Measurements from ENCODE around the gene TNIP2. TPM values are rescaled to one million over a fixed set of nuclear protein-coding genes. Genes with fewer than 3 reads are reported as not detected.

The TNIP2 gene
- total and polyA plus RNA-seq, 2 of the 13 experiments (the other 11 are each of a cell fraction or from before 2014, with no cell fraction given): 25.6 to 38.0 TPM

DNA sequence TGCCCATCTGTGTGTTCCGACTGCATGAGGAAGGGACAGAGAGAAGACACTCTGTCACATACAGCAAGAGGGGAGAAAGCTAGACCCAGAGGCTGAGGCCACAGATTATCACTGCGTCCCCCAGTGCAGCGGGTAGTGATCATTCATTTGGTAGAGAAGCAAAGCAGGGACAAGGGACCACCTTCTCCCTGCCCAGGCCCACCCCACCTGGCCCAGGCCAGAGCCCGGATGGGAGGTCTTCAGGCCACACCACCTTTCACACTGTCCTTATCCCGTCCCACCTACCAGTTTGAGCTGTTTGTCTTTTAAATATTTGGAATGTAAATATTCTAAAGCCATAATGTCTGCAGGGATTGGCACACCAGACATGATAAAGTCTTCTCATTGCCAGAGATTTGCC, 10.6 kb downstream of the TNIP2 start:
- CTCF ChIA-PET (ENCODE audit: low intra/inter-chr PET ratio, low total read pairs): no interaction called here
- ATAC-seq: no peak
- TF ChIP-seq ZNF260 (CRISPR knock-in tag; IDR thresholded peaks at IDR 0.05; ENCODE audit: borderline replicate concordance, low read depth): no peak
- TF ChIP-seq ZNF17 (CRISPR knock-in tag; IDR thresholded peaks at IDR 0.05): no peak
- no peak for TF ChIP-seq ATF7 (IDR thresholded peaks at IDR 0.05)
- TF ChIP-seq ATF7 (CRISPR knock-in tag; IDR thresholded peaks at IDR 0.05): no peak
- TF ChIP-seq AKAP8 (CRISPR knock-in tag; IDR thresholded peaks at IDR 0.05): no peak
- TF ChIP-seq ZNF530 (CRISPR knock-in tag; IDR thresholded peaks at IDR 0.05; ENCODE audit: low read depth): no peak
- TF ChIP-seq SRY (CRISPR knock-in tag; IDR thresholded peaks at IDR 0.05): no peak
- TF ChIP-seq RFX5 (IDR thresholded peaks at IDR 0.05; ENCODE audit: low read depth, low read length): no peak
- TF ChIP-seq, protein P1, sequence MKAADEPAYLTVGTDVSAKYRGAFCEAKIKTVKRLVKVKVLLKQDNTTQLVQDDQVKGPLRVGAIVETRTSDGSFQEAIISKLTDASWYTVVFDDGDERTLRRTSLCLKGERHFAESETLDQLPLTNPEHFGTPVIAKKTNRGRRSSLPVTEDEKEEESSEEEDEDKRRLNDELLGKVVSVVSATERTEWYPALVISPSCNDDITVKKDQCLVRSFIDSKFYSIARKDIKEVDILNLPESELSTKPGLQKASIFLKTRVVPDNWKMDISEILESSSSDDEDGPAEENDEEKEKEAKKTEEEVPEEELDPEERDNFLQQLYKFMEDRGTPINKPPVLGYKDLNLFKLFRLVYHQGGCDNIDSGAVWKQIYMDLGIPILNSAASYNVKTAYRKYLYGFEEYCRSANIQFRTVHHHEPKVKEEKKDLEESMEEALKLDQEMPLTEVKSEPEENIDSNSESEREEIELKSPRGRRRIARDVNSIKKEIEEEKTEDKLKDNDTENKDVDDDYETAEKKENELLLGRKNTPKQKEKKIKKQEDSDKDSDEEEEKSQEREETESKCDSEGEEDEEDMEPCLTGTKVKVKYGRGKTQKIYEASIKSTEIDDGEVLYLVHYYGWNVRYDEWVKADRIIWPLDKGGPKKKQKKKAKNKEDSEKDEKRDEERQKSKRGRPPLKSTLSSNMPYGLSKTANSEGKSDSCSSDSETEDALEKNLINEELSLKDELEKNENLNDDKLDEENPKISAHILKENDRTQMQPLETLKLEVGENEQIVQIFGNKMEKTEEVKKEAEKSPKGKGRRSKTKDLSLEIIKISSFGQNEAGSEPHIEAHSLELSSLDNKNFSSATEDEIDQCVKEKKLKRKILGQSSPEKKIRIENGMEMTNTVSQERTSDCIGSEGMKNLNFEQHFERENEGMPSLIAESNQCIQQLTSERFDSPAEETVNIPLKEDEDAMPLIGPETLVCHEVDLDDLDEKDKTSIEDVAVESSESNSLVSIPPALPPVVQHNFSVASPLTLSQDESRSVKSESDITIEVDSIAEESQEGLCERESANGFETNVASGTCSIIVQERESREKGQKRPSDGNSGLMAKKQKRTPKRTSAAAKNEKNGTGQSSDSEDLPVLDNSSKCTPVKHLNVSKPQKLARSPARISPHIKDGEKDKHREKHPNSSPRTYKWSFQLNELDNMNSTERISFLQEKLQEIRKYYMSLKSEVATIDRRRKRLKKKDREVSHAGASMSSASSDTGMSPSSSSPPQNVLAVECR (CRISPR knock-in tag; IDR thresholded peaks at IDR 0.05; ENCODE audit: borderline replicate concordance): no peak
- no peak for TF ChIP-seq ZSCAN22 (CRISPR knock-in tag; IDR thresholded peaks at IDR 0.05)
- no peak for TF ChIP-seq MEIS1 (CRISPR knock-in tag; IDR thresholded peaks at IDR 0.05; ENCODE audit: borderline replicate concordance)
- no peak for TF ChIP-seq TSC22D2 (CRISPR knock-in tag; IDR thresholded peaks at IDR 0.05; ENCODE audit: borderline replicate concordance)
- no peak for TF ChIP-seq ZBTB37 (CRISPR knock-in tag; IDR thresholded peaks at IDR 0.05)
- TF ChIP-seq ATF7-NPFF (CRISPR knock-in tag; IDR thresholded peaks at IDR 0.05; ENCODE audit: low read depth): no peak

More for the DNA sequence above, 10.6 kb downstream of the TNIP2 start:
- intact Hi-C loops (cut with micrococcal nuclease; ENCODE audit: unreplicated experiment) (no loop called here), in situ Hi-C loops (cut with HindIII; ENCODE audit: extremely low pct_ligation_motif_present, low pct_unique_long_range_greater_than_20kb) (no loop called here)
- no peaks in the 10 kb centered on the region for H3K79me2 ChIP-seq (ENCODE audit: insufficient read depth, low read length)
- H3K27ac ChIP-seq (ENCODE audit: extremely low read length, insufficient read depth, low read length): no peak overlapping the region
- no peaks in the 10 kb centered on the region for H4K20me1 ChIP-seq (ENCODE audit: insufficient read depth, low read length)
- H3K9ac ChIP-seq (ENCODE audit: insufficient read depth, low read depth, low read length): no peak overlapping the region
- peaks cover 21 to 53% of the 10 kb centered on the region in 2 experiments for H3K36me3 ChIP-seq (replicated peaks in 1 of 2; ENCODE audit: control insufficient read depth in 1 of 2, insufficient read depth in 2 of 2, low read length in 2 of 2)
- H3K4me2 ChIP-seq (ENCODE audit: low read depth, low read length): no peak overlapping the region
- WGBS (ENCODE audit: low lambda C conversion rate): 94% methylated on average over 5 of the region's 5 CpGs
- no peak overlapping the region for H2AFZ ChIP-seq (ENCODE audit: low read length)
- no peak for DNase-seq (ENCODE audit: low spot score)
- no peaks in the 10 kb centered on the region for H3K9me3 ChIP-seq (ENCODE audit: low read length)
- FAIRE-seq: no peak
- BruUV-seq (replicated peaks): no TSS peak
- H3K27me3 ChIP-seq (ENCODE audit: control insufficient read depth in 1 of 2, insufficient read depth in 2 of 2, low read length in 2 of 2): no peaks in the 10 kb centered on the region
- POLR2A ChIA-PET: interaction anchor here (1.7 kb wide), 1 partner anchor 11 kb away, joined by 4 read pairs; no protein-coding TSS in a partner anchor
- no peaks in the 10 kb centered on the region for H3K4me1 ChIP-seq (ENCODE audit: insufficient read depth, low read length)
- no peak overlapping the region for H3K4me3 ChIP-seq (replicated peaks in 1 of 3; ENCODE audit: insufficient read depth in 1 of 3, low read depth in 2 of 3, low read length in 3 of 3)
